Thoracic aorta (tissue), 2 donors: ENCODE data around the gene CYLD. TPM values are rescaled to one million over a fixed set of nuclear protein-coding genes. Genes with fewer than 3 reads are reported as not detected.

Experiments
- ATAC-seq: fragments of 150-250 bp; one replicate; pipeline ENCODE4 v1.8.0; 2017; ENCODE audit warnings: low read depth; ENCODE audit not compliant: insufficient number of reproducible peaks, low FRiP score
- DNase-seq: peaks from one replicate; pipeline ENCODE4 v3.0.0-alpha.2; 2020; ENCODE audit warnings: low spot score
- H3K27ac ChIP-seq, 2 donors: fragments of 200-600 bp; sonication (generic); 1 replicate in 1 of 2; 2 replicates in 1 of 2; pipeline ENCODE4 v1.5.1; 2016; ENCODE audit warnings: mild to moderate bottlenecking in 2 of 2, moderate library complexity in 2 of 2
- H3K27me3 ChIP-seq: fragments of 200-600 bp; sonication (generic); replicated peaks from 2 replicates; pipeline ENCODE4 v1.6.0; 2016; ENCODE audit warnings: mild to moderate bottlenecking; ENCODE audit not compliant: insufficient read depth
- H3K36me3 ChIP-seq: fragments of 200-600 bp; sonication (generic); one replicate; pipeline ENCODE4 v1.5.1; 2016
- H3K4me1 ChIP-seq, 2 donors: fragments of 200-600 bp; sonication (generic); 1 replicate in 1 of 2; 2 replicates in 1 of 2; pipeline versions ENCODE4 v1.5.1 to v1.6.0; 2016; ENCODE audit warnings: low read depth in 2 of 2, mild to moderate bottlenecking in 1 of 2; ENCODE audit not compliant: control insufficient read depth in 1 of 2
- H3K4me3 ChIP-seq: fragments of 200-600 bp; sonication (generic); 2 replicates; pipeline ENCODE4 v1.5.1; 2016; ENCODE audit warnings: mild to moderate bottlenecking
- H3K9me3 ChIP-seq: fragments of 200-600 bp; sonication (generic); 2 replicates; pipeline ENCODE4 v1.5.1; 2016
- CTCF ChIP-seq: fragments of 200-600 bp; sonication (generic); IDR thresholded peaks from one replicate; pipeline ENCODE4 v1.5.1; 2019; ENCODE audit warnings: antibody characterized with exemption
- total RNA-seq, 2 donors: library from RNA; depleted of rRNA; stranded (reverse); fragments of >200 nt; gene quantifications; one replicate each; pipeline versions ENCODE4 v1.1.0 to v1.2.3, GENCODE V29; 2016

The CYLD gene
- total RNA-seq, 2 donors from 2014 or later: 53.9 to 91.9 TPM

- H3K4me1 ChIP-seq: peaks cover 15 to 57% of the 10 kb centered on the region in 2 donors
- H3K27me3 ChIP-seq: no peaks in the 10 kb centered on the region
- H3K4me3 ChIP-seq: no peak overlapping the region
- H3K27ac ChIP-seq: no peak overlapping the region
- DNase-seq: no peak
- H3K36me3 ChIP-seq: no peaks in the 10 kb centered on the region
- H3K9me3 ChIP-seq: no peaks in the 10 kb centered on the region
- no peak for ATAC-seq
- TF ChIP-seq CTCF: no peak
Measured at GRCh38 chr16:50695017-50696000, 46.6 kb upstream of the CYLD start.

DNA sequence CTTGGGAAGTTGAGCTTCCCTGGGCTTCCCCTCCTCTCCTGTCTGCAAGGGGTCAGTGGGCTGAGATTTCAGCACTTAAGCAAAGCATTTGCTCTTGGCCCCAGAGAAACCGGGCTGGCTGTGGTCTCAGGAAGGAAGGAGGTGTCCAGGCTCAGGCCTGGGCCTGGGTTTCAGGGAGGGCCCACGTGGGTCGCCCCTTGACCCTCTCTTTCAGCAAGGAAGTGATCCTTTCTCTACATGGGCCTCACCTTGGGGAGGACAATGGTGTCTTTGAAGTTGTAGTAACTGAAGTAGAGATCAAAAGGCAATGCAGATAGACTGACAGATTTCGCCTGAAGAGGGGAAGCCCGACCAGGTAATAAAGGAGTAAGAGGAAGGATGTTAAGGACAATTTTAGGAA lies 45.8 kb upstream of the CYLD start:
- TF ChIP-seq CTCF: no peak
- Histone ChIP-seq H3K27ac (peak overlapping the region; percentile 18 to 32), H3K36me3 (no peaks in the 10 kb centered on the region), H3K4me3 (no peak overlapping the region), H3K9me3 (no peaks in the 10 kb centered on the region), H3K27me3 (no peaks in the 10 kb centered on the region), H3K4me1 (peaks cover 15 to 49% of the 10 kb centered on the region in 2 donors)
- no peak for ATAC-seq
- DNase-seq: no peak

- Histone ChIP-seq H3K27ac (peak overlapping the region; percentile 33 to 65), H3K4me3 (no peak overlapping the region), H3K36me3 (no peaks in the 10 kb centered on the region), H3K27me3 (no peaks in the 10 kb centered on the region), H3K9me3 (no peaks in the 10 kb centered on the region), H3K4me1 (peaks cover 15 to 48% of the 10 kb centered on the region in 2 donors)
- ATAC-seq (peak; percentile 35), DNase-seq (peak; percentile 50)
- no peak for TF ChIP-seq CTCF
Measured at GRCh38 chr16:50696575-50697420, 45.1 kb upstream of the CYLD start.

- H3K27me3 ChIP-seq: no peaks in the 10 kb centered on the region
- H3K27ac ChIP-seq: peak overlapping the region; percentile 33 to 65
- TF ChIP-seq CTCF: no peak
Measured at GRCh38 chr16:50697421-50697715, 44.5 kb upstream of the CYLD start.

More at GRCh38 chr16:50697421-50697715, 44.5 kb upstream of the CYLD start:
- H3K4me3 ChIP-seq: peak overlapping the region; percentile 69
- DNase-seq: no peak
- no peaks in the 10 kb centered on the region for H3K36me3 ChIP-seq
- H3K4me1 ChIP-seq: peaks cover 15 to 47% of the 10 kb centered on the region in 2 donors
- no peaks in the 10 kb centered on the region for H3K9me3 ChIP-seq
- no peak for ATAC-seq
